HS-27A (cell line): Measurements from ENCODE around the gene KCNQ1.

Experiments used
- DNase-seq: peaks from one replicate; pipeline ENCODE4 v3.0.0-alpha.2; 2012; ENCODE audit warnings: low read depth, missing footprints

The KCNQ1 gene

DNA sequence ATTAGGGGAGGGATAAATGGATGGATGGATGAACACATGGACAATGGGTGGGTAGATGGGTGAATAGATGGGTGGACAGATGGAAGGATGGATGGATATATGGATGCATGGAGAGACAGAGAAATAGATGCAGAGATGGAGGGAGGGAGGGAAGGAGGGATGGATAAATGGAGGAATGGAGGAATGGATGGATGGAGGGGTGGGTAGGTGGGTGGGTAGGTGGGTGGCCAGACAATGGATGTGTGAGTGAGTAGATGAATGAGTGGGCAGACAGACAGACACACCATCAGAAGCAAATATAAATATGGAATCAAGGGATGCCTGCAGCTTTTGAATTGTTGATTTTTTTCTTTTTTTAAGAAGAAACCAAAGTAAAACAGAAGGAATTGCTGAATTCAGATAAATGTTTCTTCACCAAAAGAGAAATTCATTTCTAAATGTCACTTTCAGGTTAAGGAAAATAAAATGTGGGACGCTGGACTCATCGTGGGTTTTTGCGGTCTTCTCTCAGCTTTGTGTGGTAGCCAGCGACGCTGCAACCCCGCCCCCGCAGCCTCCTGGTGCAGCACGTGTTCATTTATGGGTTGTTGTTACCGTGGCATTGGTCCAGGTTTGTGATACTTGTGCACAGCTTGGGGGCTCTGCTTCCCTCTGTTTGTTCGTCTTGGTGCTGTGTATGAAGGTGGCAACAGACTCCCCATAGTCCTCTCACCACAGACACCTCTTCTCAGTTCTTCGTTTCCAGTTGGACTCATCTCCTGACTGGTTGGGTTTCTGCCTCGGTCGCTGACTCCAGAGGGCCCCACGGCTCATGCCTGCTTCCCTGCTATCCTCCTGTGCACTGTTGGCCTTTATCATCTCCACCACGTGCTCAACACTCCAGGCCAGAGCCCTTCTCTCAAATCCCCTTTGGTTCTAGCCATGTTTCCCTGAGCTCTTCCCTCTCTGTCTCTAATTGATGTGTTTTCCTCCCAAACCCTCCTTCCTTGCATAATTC lies 364.3 kb downstream of the KCNQ1 start:
- DNase-seq = no peak

DNA sequence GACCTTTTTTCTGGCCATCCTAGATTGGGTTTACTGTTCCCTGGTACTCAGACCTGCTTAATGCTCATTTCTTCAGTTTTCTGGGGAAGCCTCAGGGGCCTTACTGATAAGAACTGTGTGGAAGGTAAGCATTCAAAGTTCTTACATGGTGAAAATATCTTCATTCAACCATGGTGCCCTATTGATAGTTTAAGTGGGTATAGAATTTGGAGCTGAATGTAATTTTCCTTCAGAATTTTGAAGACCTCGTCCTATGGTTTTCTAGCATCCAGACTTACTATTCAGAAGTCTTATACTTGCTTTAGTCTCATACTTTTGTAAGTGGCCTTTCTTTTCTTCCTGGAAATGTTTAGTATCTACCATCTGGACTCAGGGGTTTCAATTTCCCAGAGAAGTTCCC lies 365.0 kb downstream of the KCNQ1 start:
- DNase-seq = no peak

DNA sequence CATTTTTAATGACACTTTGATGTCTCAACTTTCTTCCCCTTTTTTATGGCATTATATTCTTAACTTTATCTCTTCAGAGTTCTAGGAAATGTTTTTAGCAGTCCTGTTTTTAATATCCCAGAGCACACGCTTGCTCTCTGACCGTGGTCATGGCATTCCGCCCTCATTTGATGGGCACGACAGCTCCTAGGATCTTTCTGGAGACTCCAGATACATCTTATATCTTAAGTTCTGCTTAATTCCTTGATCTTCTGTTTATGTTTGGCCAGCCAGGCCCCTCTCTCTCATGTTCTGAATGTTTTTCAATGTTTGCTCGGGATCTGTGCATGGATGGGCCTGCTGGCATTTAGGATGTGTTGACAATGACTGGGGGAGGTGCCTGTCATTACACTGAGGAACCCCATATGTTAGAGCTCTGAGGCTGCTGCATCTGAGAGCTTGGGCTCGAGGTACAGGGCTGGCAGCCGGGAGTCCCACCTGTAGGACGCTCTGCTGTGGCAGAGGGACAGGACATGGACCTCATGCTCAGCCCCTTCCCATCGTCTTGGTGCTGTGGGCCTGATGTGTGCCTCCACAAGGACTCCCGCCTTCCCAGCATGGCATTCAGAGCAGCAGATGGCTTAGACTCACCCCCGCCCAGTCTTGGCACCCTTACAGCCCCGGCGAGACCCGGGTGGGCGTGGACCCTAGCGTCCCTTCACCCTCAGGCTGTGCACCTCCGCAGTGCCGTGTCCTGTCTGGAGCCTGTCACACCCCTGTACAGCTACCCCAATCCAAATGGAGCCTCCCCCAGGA lies 365.8 kb downstream of the KCNQ1 start:
- DNase-seq = no peak

DNA sequence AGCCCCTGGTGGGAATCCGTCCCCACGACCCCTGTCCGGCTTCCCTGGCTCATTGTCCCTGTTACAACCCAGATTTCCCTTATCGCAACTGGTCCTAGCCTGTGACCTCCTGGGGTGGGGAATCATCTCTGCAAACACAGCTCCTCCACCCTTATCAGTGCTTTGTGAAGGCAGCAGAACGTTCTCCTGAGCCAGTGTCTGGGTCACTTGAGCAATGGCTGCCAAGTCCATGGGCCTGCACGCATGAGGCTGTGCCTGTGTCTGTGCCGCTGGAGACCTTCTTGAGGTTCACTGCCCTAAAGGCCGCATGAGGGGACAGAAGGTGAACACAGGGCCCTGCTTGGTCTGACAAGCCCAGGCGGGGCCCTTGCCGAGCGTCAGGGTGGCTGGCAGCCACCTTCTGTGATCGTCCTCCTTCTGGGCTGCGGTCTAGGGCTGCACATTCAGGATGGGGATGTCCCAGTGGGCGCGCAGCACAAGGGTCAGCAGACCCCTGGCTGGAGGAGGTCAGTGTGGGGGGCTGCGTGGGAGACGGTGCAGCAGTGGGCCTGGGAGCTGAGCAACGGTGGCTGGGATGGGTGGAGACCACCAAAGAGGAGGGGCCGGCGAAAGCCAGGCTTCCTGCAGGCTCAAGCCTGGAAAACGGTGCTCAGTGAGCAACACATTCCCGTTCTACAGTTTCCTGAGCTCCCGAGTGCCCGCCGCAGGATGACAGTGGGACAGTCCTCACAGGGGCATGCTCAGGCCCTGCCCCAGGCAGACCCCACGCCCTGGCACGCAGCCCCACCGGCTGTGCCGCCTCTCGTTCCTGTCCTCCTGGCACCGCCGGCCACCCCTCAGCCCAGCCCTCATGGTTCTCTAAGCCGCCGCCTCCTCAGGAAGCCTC lies 366.6 kb downstream of the KCNQ1 start:
- DNase-seq = no peak

DNA sequence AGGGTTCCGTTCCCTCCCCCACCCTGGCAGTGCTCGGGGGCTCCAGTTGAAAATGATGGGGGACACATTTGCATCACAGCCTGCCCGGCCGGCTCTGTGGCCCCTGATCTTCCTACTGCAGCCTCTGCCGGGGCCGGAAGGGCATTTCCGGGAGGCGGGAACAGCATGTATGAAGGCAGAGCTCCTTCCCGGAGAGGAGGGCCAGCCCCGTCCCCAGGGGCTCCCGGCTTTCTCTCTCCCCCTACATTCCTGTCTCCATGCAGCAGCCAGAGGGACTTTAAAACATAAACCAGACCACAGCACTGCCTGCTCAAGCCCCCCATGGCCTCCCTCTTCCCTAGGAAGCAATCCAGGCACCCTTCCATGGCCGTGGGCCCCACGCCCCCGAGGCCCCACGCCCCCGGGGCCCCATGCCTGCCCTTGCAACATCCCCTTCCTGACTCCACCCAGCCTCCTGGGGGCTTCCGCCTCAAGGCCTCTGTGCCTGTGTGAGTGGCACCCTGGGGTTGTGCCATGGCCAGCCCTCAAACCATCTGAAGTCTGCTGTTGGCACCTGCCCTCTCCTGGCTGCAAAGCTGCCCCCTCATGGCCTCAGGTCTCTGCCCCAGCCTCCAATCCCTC lies 367.7 kb downstream of the KCNQ1 start:
- no peak for DNase-seq

DNA sequence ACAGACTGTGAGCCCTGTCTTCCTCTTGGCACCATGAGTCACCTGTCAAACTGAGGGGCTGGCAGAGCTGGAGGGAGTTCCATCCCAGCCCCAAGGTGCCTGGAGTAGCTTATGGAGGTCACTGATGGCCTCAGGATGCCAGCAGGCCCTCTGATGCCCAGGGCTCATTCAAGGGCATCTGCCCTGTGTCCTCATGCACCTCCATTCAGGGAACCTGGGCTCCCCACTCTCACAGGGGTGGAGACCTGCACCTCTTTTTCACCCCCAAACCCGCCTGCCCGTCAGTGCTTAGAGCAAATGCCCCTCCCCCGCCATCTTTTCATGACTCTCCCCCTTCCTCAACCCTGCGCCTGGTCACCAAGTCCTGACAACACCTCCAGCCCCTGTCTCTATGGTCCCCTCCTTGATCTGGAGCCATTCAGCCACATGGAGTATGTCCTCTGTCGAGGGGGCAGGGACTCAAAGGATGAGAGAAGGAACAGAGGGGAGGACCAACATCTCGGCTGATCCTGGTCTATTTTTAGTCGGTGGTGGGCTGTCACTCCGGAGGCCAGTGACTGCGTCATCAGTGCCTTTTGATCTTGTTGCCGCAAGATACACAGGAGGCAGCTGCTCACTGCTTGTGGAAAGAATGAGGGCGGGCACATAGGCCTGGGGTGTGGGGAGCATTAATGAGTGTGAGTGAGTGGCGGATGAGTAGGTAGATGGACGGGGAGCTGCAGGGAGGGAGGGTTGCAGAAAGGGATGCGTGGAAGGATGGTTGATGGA lies 368.5 kb downstream of the KCNQ1 start:
- DNase-seq = no peak

DNA sequence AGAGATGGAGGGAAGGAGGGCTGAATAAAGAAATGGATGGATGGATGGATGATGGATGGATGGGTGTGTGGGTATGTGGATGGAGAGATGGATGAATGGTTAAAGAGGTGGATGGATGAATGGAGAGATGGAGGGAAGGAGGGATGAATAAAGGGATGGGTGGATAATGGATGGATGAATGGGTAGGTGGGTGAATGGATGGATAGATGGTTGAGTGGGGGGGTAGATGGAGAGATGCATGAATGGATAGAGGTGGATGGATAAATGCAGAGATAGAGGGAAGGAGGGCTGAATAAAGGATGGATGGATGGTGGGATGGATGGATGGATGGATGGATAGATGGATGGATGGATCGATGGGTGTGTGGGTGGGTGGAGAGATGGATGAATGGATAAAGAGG lies 369.2 kb downstream of the KCNQ1 start:
- no peak for DNase-seq

DNA sequence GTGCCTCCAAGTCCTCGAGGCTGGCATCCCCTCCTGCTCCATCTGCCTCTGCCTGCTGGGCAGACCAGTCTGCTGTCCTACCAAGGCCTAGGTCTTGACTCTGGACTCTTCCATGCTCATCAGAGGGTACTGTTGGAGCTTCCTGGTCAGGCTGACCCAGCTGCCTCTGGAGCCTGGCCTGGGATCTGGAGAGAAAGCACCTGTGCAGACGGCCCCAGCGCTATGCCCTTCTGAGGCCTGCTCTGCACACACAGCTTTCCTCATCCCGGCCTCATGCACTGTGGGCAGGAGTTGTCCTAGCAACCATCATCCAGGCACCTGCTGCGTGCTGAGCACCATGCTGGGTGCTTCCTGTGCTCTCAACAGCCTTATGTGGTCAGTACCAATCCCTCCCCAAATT lies 369.9 kb downstream of the KCNQ1 start:
- no peak for DNase-seq

DNA sequence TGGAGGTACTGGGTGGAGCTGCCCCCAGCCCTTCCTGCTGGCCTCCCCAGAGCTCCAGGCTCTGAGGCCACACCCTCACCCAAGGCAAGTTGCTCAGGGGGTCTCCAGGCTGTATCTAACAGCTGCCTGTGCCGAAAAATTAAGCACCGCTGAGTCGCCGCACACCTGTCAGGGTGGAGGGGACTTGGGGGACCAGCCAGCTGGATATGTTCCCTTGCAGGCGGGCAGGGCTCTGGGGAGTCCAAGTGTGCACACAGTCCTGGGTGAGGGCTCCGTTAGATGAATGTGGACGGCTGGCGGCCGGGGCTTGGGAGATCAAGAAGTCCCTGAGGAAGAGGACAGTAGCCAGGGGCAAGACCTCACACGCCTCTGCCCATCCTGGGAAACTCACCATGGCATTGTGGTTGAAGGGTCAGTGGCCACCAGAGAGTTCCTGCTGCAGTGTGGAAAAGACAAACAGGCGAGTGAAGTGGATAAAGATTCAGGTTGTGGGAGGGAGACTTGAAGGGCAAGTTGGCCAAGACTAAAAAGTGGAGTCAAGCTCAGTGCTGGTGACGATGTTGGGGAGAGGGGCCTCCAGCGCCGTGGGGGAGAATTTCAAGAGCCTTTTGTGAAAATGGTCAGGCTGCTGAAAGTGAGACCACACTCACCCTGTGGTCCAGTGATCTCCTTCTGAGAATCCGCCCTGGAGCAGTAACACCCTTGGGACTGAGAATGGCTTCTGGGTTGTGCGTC lies 371.1 kb downstream of the KCNQ1 start:
- no peak for DNase-seq

DNA sequence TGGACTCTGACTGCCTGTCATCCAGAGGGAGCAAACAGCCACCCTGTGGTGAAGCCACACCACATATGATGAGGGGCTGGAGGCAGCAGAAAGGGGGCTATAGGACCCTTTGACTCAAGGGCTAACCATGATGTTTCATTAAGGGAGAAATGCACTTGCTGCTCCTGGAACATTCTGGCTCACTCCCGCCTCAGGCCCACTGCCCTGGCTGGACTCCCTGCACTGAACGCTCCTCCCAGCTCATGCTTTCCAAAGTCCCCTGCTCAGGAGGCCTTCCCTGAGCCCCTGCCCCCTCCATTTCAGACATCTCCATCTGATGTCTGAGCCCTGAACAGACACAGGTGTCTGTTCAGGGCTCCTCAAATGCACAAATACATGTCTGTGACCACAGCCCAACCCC lies 371.7 kb downstream of the KCNQ1 start:
- DNase-seq = no peak

DNA sequence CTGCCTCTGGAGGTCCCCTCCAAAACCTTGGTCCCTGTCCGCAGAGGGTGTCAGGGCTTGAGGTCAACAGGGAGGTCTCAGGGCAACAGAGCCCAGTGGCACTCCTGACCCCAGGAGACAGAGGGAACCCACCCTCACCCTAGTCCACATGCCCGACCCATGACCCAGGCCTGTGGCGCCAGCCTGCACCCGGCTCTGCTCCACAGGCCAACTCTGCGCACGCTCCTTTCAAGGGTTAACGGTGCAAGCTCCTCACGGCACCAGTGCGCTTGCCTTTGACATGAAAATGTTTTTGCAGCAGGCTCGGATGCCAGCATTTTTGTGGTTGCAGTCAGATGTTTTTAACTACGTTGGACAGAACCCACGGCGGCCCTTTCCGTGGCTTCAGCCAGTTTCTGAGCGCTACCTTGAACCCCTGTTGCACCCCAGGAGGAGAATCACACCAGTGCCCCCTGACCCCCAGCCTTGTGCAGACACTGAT lies 372.2 kb downstream of the KCNQ1 start:
- DNase-seq = no peak

DNA sequence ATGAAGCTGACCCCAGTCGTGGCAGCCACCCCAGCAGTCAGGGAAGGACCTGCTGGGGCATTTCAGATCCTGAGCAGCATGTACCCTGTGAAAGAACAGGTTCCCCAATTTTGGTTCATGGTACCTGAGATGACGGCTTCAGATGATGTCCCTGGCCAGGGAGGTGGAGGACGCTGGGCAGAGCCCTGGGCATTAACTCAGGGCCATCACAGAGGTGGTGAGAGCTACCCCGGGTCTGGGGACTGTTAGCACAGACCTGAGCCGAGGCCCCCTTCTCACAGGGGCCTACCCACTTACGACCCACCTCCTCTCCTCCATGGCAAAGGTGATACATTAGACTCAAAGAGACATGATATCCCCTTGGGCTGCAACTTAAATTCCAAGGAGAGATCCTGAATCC lies 372.6 kb downstream of the KCNQ1 start:
- DNase-seq = no peak

DNA sequence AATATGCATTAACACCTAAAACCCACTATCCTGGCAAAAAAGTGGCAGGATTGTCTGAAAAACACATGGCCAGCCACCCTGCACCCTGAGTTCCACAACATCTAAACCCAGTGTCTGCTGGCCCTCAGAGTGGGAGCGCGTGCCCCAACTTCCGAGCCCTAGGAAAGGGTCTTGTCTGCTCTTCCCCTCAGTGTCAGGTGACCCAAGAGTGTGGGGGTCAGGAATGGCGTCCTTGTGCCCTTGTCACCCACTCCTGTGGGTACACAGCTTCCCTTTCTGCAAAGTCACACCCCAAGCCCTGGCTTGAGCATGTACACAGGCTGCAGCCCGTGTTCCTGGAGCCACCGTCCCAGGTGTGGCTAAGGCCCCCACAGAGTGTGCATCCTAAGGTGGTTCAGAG lies 373.2 kb downstream of the KCNQ1 start:
- DNase-seq = no peak

DNA sequence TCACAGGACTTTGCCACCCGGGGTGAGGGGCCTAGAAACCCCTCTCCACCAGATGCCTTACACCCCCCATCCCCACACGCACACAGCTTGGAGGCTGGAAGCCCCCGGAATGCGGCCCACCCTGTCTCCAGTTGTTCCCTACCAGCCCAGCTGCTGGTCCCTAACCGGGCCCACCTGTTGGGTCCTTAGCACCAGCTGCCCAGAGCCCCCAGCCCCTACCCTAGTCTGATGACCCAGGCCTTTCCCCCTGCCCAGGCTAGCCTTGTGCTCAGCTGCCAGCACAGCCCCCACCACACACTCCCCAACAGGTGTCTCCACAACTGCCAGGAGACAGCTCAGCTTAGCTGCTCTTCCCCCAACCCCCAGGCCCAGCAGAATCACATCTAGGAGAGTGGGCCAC lies 373.7 kb downstream of the KCNQ1 start:
- no peak for DNase-seq

DNA sequence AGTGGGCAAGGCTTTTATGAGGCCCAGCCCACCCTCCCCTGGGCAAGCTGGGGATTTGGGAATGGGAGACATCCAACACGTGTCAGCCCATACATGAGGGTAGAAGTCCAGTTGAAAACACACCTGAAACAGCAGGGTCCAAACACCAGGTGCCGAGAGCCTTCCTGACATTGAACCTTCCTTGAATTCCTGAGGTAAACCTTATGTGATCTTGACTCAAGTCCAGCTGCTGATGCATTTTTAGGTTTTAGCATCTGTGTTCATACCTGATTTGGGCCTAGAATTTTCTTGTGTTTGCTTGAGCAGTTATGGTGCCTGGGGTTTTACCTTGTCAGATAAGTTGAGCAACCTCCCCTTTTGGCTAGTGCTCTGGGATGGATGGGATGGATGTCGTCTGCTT lies 374.5 kb downstream of the KCNQ1 start:
- no peak for DNase-seq

DNA sequence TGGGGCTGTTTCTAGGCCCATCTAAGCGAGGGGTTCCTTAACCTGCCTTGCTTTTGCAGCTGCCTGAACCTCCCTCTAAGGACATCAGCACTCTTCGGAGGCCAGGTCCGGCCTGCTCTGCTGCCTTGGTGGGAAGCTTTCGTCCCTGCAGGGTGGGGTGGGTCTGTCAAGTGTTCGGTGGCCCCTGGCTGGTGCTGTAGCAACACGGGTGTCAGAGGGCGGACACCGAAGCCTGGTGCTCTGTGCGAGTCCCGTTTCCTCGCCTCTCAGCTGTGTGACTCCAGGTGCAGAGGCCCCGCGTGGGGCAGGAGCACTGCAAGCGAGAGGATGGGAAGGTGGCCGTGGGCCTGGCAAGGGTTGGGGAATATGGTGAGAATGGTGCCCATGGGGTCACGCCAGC lies 376.2 kb downstream of the KCNQ1 start:
- no peak for DNase-seq

DNA sequence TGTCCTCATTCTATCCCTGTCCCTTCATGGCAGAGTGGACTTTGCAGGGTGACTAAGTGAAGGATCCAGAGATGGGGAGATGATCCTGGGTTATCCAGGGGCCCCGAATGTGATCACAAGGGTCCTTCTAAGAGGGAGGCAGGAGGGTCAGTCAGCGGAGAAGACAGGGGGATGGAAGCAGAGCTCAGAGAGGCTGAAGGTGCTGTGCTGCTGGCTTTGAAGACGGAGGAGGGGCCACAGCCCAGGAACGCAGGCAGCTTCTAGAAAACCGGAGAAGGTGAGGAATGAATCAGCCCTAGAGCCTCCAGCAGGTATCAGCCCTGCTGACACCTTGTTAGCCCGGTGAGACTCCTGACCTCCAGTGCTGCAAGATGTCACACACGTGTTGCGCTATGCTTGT lies 377.1 kb downstream of the KCNQ1 start:
- DNase-seq = no peak

DNA sequence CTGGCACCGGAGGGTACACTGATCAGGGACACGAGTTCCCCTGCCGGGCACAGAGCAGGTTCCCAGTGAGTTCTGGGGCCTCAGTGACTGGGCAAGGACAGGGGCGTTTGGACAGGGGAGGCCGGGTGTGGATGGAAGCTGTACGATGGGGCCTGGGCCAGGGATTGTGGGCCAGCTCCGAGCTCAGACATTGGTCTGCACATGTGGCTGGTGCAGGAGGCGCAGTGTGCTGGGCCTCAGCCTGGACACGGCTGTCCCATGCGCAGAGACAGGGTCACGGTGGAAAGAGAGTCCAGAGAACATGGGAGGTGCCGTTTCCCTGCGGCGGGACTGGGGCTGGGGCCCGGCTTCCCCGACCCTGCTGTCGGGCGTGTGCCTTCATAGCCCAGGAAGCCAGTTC lies 380.0 kb downstream of the KCNQ1 start:
- DNase-seq = no peak

DNA sequence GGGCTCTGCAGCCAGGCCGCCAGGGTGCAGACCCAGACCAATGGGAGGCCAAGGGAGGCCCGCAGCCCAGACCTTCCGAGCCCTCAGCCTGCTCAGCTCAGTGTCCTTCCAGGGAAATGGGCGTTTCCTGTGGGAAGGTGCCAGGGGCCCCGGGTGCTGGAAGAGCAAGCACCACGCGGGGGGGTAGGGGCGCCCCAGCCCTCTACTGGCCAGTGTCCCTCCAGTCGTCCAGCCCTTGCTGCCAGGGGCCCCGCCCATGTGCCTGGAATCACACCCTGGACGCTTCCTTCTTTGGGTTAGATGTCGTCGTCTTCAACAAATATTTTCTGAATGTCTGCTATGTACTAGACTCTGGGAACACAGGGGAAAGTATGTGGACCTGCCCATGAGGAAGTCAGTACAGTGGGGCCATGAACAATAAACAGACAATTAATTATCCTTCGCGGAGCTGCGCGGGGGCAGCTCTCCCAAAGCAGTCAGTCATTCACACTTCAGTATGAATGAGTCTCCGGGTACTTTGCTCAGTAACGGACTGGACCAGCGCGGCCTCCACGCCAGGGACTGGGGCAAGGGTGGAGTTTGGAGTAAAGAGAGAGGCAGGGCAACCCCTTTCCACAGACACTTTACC lies 380.6 kb downstream of the KCNQ1 start:
- DNase-seq = peak; percentile 17
